ENCODE data around the gene SLC27A4.

SLC27A4 gene

GRCh38 chr9:128385496-128386460 is 45.5 kb downstream of the SLC27A4 start:
- DNase-seq (ENCODE audit: low read depth in 1 of 2, low spot score in 1 of 2) = no peak
- TF ChIP-seq CTCF (IDR thresholded peaks at IDR 0.05; ENCODE audit: insufficient read depth, low read length) = no peak
- H3K4me3 ChIP-seq (replicated peaks; ENCODE audit: insufficient read depth, low read length) = no peak overlapping the region
- no peak overlapping the region for H3K27ac ChIP-seq (replicated peaks)
- no peaks in the 10 kb centered on the region for H3K27me3 ChIP-seq (ENCODE audit: insufficient read depth, poor library complexity, severe bottlenecking)

GRCh38 chr9:128388150-128388549 is 47.8 kb downstream of the SLC27A4 start:
- Histone ChIP-seq H3K27me3 (ENCODE audit: insufficient read depth, poor library complexity, severe bottlenecking) (no peaks in the 10 kb centered on the region), H3K27ac (replicated peaks) (no peak overlapping the region), H3K4me3 (replicated peaks; ENCODE audit: insufficient read depth, low read length) (no peak overlapping the region)
- no peak for TF ChIP-seq GABPA (IDR thresholded peaks at IDR 0.05; ENCODE audit: low read depth)
- no peak for TF ChIP-seq REST (IDR thresholded peaks at IDR 0.05; ENCODE audit: insufficient replicate concordance, low read depth)
- no peak for TF ChIP-seq CTCF (IDR thresholded peaks at IDR 0.05; ENCODE audit: insufficient read depth, low read length)
- TF ChIP-seq SPI1 (IDR thresholded peaks at IDR 0.05; ENCODE audit: borderline replicate concordance, low read depth) = no peak
- no peak for TF ChIP-seq POLR2AphosphoS5 (IDR thresholded peaks at IDR 0.05; ENCODE audit: low read depth)
- no peak for DNase-seq (ENCODE audit: low read depth in 1 of 2, low spot score in 1 of 2)

- H3K27ac ChIP-seq (replicated peaks) = no peak overlapping the region
- H3K4me3 ChIP-seq (replicated peaks; ENCODE audit: insufficient read depth, low read length) = no peak overlapping the region
- DNase-seq (ENCODE audit: low read depth in 1 of 2, low spot score in 1 of 2) = no peak
- no peaks in the 10 kb centered on the region for H3K27me3 ChIP-seq (ENCODE audit: insufficient read depth, poor library complexity, severe bottlenecking)
- TF ChIP-seq REST (IDR thresholded peaks at IDR 0.05; ENCODE audit: insufficient replicate concordance, low read depth) (peak; percentile 43), GABPA (IDR thresholded peaks at IDR 0.05; ENCODE audit: low read depth) (no peak), SPI1 (IDR thresholded peaks at IDR 0.05; ENCODE audit: borderline replicate concordance, low read depth) (no peak), CTCF (IDR thresholded peaks at IDR 0.05; ENCODE audit: insufficient read depth, low read length) (no peak), POLR2AphosphoS5 (IDR thresholded peaks at IDR 0.05; ENCODE audit: low read depth) (no peak)
Observed at GRCh38 chr9:128389395-128390149, 49.2 kb downstream of the SLC27A4 start.

Measured in HL-60 (cell line).